ENCODE results near the gene AKNAD1.
A peak's percentile ranks its signal among the peaks of the same experiment; 100 is the strongest.

AKNAD1 gene

DNA sequence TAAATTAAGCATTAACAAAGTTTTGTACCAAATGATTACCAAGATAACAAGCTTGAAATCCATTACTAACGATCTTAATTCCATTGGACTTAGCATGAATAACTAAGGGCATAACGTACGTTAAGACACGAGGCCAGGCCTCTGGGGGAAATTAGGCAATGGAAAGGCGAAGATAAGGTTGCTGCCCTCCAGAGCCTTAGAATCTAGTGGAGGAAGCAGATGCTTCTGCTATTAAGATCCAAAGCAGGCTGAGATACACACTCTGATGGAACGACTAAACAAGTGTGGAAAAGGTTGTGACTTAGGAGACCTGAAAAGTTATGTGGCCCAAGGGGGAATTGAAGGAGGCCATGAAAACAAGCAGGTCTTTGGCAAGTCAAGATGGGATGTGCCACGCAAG, 6.0 kb downstream of the AKNAD1 start:
- H3K27ac Mint-ChIP-seq, result no peak overlapping the region
- H3K27me3 Mint-ChIP-seq, result peaks cover 18% of the 10 kb centered on the region
- H3K4me1 Mint-ChIP-seq, result peaks cover 7% of the 10 kb centered on the region
- no peak for ATAC-seq
- DNase-seq, result no peak
- H3K9me3 Mint-ChIP-seq, result no peaks in the 10 kb centered on the region
- H3K4me3 Mint-ChIP-seq, result no peak overlapping the region

DNA sequence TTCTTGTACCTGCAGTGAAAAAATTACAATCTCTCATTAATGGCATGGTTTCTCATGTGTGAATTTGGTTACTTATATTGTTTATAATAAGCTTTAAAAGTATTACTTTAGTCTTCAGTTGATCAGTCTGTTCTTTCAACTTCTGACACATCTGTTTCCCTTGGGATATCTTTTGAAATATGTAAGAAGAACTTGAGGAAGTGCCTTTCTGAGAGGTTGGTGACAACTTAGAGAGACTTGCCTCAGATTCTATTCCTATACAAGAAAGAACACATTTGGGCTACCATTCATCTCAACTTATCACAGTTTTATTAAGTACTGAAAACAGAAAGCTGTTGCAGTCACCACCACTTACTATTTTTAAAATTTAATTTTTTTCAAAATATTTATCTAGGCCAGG, 8.1 kb downstream of the AKNAD1 start:
- Mint-ChIP-seq H3K4me1 (peaks cover 7% of the 10 kb centered on the region), H3K9me3 (no peaks in the 10 kb centered on the region), H3K27me3 (peaks cover 7% of the 10 kb centered on the region), H3K27ac (no peak overlapping the region), H3K4me3 (no peak overlapping the region)
- no peak for DNase-seq
- ATAC-seq, result no peak

DNA sequence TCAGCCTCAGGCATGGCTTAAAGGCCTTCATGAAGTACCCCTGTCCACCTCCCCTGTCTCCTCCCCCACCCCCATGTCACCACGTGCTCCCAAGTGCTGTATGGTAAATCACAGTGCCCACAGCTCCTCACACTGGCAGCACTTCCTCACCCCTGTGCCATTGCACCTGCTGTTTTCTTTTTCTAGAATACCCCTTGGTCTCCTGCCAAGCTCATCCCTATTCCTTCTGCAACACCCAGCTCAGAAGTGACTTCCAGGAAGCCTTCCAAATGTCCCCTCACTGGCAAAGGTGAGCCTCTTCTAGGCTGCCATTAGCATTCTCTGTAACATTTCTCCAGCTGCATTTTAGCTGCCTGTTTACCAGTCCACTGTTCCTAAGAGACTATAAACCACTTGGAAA, 9.4 kb downstream of the AKNAD1 start:
- ATAC-seq (no peak), DNase-seq (no peak)
- peak overlapping the region in 1 of 2 donors; percentile 76 for H3K27ac Mint-ChIP-seq
- peaks cover 4% of the 10 kb centered on the region for H3K4me1 Mint-ChIP-seq
- peaks cover 4% of the 10 kb centered on the region for H3K27me3 Mint-ChIP-seq
- H3K9me3 Mint-ChIP-seq, result no peaks in the 10 kb centered on the region
- no peak overlapping the region for H3K4me3 Mint-ChIP-seq

DNA sequence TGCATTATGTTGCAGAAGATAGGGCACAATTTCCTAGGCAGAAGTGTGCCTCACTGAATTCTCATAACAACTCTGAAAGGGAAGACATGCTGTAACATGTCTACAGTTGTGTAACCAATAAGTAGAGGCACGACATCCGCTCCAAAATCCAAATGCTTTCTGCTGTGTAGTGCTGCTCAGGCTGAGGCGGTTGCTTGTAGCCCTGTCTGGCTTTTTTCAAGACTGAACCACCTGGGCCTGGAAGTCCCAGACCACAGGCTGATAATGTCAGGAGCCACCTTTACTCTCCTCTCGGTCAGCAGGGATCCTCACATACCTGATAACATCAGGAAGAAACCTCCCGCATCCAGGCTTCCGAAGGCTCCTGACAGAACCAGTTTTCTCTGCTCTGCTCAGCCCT, 10.9 kb downstream of the AKNAD1 start:
- Mint-ChIP-seq H3K27me3 (no peaks in the 10 kb centered on the region), H3K9me3 (no peaks in the 10 kb centered on the region), H3K4me1 (no peaks in the 10 kb centered on the region), H3K27ac (no peak overlapping the region), H3K4me3 (no peak overlapping the region)
- DNase-seq (no peak), ATAC-seq (no peak)

DNA sequence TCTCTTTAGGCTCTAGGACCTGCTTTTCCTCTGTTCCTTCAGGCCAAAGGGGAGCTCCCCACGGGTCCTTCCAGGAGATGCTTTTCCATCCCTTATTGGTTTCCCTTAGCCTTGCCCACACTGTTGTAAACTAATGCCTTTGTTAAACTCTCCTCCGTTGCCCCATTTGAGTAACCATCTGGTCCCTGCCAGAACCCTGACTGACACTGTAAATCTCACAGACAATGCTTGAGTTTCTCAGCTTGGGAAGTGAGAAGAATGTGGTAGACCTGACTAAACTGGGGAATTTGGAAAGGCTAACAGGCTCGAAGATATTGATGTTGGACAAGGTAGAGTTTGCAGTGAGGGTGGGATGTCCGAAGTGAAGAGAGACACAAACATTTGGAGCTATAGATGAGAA, 11.4 kb downstream of the AKNAD1 start:
- H3K9me3 Mint-ChIP-seq, result no peaks in the 10 kb centered on the region
- H3K4me1 Mint-ChIP-seq, result no peaks in the 10 kb centered on the region
- no peak for DNase-seq
- ATAC-seq, result no peak
- H3K27me3 Mint-ChIP-seq, result no peaks in the 10 kb centered on the region
- no peak overlapping the region for H3K27ac Mint-ChIP-seq
- H3K4me3 Mint-ChIP-seq, result no peak overlapping the region

DNA sequence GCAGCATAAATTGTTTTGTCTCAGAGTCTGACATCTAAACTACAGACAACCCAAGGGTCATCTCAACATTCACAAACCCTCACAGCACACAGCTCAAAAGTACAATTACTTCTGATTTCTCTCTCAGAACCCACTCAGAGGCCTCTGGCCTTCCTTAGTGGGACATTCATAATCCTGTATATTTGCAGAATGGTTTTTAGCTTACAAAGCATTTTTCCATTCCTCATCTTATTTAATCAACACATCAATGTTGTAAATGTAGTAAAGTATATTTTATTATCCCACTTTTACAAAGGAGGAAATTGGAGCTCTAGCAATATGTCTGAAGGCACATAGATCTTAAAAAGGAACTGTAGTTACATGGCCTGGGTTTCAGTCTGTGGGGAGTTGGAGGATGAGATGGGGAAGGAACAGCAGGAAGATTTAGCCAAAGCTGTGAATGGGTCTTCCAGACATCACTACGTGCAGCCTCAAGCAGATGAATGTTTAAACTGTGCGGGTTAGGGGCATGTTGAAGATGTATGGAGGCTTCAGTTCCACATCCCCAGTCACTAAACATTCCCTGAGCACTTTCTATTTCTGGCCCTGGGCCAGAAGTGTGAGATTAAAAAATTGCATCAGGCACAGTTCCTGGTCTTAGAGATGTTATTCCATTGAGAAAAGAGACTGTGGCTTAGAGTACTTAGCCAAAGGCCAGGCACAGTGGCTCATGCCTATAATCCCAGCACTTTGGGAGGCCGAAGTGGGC, 13.3 kb downstream of the AKNAD1 start:
- H3K27me3 Mint-ChIP-seq, result no peaks in the 10 kb centered on the region
- ATAC-seq, result no peak
- no peak for DNase-seq
- H3K4me3 Mint-ChIP-seq, result no peak overlapping the region
- no peaks in the 10 kb centered on the region for H3K4me1 Mint-ChIP-seq
- H3K9me3 Mint-ChIP-seq, result no peaks in the 10 kb centered on the region
- H3K27ac Mint-ChIP-seq, result no peak overlapping the region

DNA sequence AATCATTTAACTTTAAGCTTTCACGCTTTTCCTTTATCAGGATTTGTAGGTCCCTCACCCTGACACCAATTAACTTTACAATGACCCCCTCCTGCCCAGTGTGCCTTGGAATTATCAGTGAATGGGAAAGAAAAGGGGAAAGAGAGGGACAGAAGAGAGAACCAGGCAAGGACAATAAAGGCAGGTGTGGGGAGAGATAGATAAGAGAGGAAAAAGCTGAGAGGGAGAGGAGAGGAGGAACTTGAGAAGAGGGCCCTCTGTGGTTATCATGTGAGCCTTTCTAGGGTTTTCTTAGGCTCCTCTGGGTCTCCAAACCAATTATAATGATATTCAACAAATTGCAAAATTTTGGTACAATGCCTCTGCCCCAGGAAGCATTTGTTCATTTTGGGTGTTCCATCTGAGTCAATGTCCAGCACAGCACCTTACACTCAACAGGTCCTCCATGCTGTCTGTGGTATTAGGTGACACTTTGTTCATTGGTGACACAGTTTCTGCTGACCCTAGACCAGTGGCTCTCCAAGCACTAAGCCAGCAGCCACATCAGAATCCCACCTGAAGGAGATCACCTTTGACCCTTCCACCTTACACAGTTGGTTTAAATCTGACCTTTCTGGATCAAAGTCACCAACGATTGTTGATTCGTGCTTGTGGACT, 14.2 kb downstream of the AKNAD1 start:
- no peak overlapping the region for H3K27ac Mint-ChIP-seq
- no peak for DNase-seq

DNA sequence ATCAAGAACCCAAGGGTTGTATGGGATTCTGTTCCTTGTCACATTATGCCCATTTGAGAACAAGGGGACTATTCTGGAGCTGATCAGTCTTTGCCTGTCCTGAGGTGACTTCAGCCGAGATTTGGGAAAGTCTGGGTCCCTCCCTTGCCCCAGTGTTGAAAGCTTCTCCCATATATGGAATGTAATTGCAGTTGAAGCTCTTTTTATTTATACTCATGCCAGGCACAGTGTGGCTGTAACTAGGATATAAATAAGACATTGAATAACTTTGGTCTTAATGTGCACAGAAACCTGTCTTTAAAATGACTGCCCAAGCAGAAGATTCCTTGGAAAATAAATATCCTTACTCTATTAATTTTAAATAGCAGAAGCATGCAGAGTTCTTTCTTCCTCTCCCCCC, 15.2 kb downstream of the AKNAD1 start:
- Mint-ChIP-seq H3K4me3 (no peak overlapping the region), H3K27me3 (no peaks in the 10 kb centered on the region), H3K9me3 (no peaks in the 10 kb centered on the region), H3K27ac (no peak overlapping the region), H3K4me1 (no peaks in the 10 kb centered on the region)
- DNase-seq, result no peak
- ATAC-seq, result no peak

More for the DNA sequence above, 14.2 kb downstream of the AKNAD1 start:
- Mint-ChIP-seq H3K27me3 (no peaks in the 10 kb centered on the region), H3K4me1 (no peaks in the 10 kb centered on the region), H3K4me3 (no peak overlapping the region), H3K9me3 (no peaks in the 10 kb centered on the region)
- ATAC-seq, result no peak

DNA sequence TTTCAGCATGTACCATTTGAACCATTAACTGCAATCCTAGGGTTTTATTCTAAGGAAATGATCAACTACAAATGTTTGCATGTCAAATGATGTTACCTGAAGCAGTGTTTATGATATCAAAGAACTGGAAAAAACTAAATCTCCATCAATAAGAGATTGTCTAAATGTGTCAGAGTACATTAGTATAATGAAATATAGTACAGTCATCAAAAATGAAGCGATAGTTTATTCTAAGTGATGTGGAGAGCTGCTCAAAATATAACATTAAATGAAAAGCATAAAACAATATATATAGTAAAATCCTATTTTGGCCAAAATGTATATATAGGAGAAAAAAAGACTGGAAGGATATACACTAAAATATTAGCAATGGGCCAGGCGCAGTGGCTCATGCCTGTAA, 24.0 kb downstream of the AKNAD1 start:
- H3K27me3 Mint-ChIP-seq, result peaks cover 7% of the 10 kb centered on the region
- ATAC-seq, result no peak

DNA sequence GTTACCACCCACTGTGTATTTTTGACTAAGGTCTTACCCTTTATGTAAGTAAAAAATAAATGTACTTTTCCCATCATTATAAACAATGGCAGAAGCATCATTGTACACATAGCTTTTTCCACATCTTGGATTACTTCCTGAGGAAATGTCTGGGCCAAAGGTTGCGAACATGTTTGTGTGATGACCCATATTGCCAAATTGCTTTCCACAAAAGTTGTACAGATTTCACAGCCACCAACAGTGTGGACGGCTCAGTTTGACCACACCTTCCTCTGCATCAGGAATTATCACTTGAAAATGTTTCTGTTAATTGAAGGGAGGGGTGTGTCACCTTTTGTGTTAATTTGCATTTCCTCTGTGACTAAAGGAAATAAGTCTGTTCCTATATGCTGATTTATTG, 25.7 kb downstream of the AKNAD1 start:
- H3K9me3 Mint-ChIP-seq, result no peaks in the 10 kb centered on the region
- H3K27ac Mint-ChIP-seq, result no peak overlapping the region
- H3K27me3 Mint-ChIP-seq, result peaks cover 4% of the 10 kb centered on the region
- ATAC-seq (no peak), DNase-seq (no peak)
- no peak overlapping the region for H3K4me3 Mint-ChIP-seq
- no peaks in the 10 kb centered on the region for H3K4me1 Mint-ChIP-seq

More for the DNA sequence above, 24.0 kb downstream of the AKNAD1 start:
- Mint-ChIP-seq H3K27ac (no peak overlapping the region), H3K4me3 (no peak overlapping the region), H3K9me3 (no peaks in the 10 kb centered on the region), H3K4me1 (no peaks in the 10 kb centered on the region)
- no peak for DNase-seq

DNA sequence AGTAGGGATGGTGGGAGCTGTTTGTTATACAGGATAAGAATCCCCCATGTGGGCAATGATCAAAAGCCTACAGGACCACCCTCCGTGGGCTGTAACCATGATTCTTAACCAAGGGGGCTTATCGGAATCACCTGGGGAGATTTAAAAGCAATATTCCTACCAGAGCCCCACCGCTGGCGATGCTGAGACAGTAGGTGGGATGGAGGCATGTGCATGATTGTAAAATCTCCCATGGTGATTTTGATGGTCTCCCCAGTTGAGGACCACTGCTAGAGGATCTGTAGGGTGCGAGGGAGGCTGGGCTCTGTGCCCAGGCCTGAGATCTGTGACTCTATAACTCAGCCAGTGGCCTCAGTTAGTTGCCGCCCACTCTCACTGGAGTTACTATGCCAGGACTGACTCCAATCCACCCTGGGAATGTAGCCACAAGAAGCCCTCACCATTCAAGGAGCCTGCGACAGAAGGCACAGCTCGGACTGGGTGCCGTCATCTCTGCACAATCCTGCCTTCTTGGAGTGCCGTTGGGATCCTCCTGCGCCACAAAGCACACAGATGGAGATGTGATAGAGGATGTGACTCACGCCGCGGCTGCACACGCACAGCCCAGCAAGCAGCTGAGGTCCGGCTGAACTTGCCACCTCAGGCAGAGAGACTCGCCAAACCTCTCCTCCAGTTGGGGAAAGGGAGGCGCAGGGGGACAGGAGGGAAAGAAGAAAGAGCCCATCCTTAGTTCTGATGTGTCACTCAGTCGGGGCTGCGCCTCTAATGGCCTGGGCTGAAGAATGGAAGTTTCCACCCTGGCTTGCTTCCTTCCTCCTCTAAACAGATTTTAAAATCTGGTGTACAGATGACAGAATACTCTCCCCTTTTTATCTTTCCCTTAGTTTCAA, 26.5 kb downstream of the AKNAD1 start:
- H3K9me3 Mint-ChIP-seq, result no peaks in the 10 kb centered on the region
- no peak overlapping the region for H3K4me3 Mint-ChIP-seq
- no peak for DNase-seq
- ATAC-seq, result peak; percentile 28
- H3K27me3 Mint-ChIP-seq, result no peaks in the 10 kb centered on the region
- H3K4me1 Mint-ChIP-seq, result no peaks in the 10 kb centered on the region
- no peak overlapping the region for H3K27ac Mint-ChIP-seq

DNA sequence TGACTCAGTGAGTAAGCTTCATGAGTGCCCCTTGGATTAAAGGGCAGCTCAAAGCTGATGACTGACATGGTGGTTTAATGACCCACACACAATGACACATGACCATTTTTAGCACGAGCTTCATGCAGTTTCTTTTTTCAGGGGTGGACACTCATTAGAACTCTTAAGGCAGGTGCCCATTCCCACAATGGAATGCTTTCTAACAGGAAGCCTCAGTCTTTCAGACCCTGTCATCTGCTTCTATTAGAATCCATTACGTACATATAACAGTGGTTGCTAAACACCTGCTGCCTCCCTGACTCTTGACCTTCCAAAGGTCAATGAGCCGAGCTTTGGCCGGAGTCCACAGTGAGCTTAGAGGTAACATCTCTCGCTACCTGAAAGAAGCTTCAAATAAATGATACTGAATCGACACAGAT, 27.4 kb downstream of the AKNAD1 start:
- DNase-seq (no peak), ATAC-seq (no peak)
- Mint-ChIP-seq H3K27ac (no peak overlapping the region), H3K9me3 (no peaks in the 10 kb centered on the region), H3K4me3 (no peak overlapping the region), H3K4me1 (no peaks in the 10 kb centered on the region), H3K27me3 (no peaks in the 10 kb centered on the region)

DNA sequence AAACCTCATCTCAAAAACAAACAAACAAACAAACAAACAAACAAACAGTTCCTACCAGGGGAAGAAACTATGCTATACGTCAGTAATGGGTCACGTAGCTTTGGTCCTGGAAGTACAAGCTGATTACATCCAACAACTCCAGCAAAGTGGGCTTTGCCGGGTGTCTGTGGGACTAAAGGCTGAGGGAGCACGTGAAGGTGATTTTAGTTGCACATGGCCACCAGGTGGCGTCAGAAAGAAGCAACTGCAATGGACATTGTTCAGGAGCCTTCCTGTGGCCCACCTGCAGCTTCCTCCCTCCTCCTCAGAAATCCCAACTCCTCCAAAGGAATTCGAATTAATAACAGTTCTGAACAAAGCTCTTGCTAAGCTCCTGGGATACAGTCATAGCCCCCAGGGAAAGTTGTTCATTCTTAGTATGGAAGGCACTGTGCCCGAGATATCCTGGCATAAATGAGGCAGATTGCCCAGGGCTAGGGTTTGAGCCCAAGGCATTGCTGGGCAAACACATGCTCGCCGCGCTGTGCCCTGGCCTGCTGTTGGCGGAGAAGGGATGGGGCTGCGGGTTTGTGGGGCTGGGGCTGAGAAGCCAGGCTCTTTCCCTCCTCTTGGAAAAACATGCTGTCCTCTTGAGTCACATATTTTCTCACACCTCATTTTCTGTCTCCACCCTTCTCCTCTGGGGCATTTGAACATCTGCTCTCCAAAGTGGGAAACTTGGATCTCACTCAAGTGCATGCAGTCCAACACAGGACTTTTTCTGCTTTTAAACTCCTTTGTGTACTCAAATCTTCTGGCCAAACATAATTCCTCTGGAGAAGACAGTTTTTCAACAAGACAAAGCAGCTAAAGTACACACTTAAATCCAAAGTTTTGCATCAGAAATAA, 28.6 kb downstream of the AKNAD1 start:
- Mint-ChIP-seq H3K4me1 (no peaks in the 10 kb centered on the region), H3K27me3 (no peaks in the 10 kb centered on the region), H3K27ac (no peak overlapping the region), H3K4me3 (no peak overlapping the region), H3K9me3 (no peaks in the 10 kb centered on the region)
- peak; percentile 63 for DNase-seq
- ATAC-seq, result peak; percentile 76

DNA sequence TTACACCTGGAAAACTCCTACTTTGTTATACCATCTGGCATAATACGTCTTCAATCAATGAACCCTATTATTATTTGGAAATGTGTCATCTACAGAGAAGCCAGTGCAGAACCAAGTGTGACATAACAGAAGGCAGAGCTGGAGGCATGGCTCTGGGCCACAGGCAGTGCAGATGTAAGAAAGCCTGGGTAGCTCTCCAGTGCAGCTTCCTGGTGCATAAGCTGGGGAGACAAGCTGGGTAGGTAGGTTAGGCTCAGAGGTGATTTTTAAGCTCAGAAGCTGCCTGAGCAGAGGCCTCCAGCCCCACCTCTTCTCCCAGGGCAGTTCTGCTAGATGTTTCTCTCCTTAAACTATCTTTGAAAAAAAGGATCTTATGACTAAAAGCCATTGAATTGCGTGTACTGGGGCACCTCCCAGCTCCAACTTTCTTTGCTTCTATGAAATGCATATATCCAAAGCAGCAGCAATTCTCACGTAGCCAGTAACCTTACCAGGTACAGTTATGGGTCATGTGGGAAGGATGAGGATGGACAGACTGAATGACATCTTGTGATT, 30.7 kb downstream of the AKNAD1 start:
- H3K9me3 Mint-ChIP-seq, result no peaks in the 10 kb centered on the region
- peaks cover 11% of the 10 kb centered on the region for H3K27me3 Mint-ChIP-seq
- DNase-seq (no peak), ATAC-seq (no peak)
- H3K27ac Mint-ChIP-seq, result no peak overlapping the region
- no peaks in the 10 kb centered on the region for H3K4me1 Mint-ChIP-seq
- H3K4me3 Mint-ChIP-seq, result no peak overlapping the region

DNA sequence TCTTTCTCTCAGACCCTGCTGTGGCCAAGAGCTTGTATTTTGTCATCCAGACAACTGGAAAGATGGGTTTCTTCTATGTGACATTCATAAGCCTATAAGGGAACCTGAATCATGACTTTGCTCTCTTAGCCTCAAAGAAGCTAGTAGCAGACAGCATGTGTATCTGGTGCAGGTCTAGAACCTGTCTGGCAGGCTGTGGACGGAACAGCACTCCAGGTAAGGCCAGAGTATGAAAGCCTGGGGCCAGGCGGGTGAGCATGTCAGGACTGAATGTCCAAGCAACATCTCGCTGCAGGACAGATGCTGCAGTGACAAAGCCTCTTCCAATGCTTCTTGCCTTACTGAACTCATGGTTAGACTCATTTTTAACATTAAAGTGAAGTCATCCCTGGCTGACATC, 32.8 kb downstream of the AKNAD1 start:
- DNase-seq, result no peak
- no peak overlapping the region for H3K4me3 Mint-ChIP-seq
- no peaks in the 10 kb centered on the region for H3K9me3 Mint-ChIP-seq
- H3K27ac Mint-ChIP-seq, result no peak overlapping the region
- peaks cover 11% of the 10 kb centered on the region for H3K27me3 Mint-ChIP-seq
- ATAC-seq, result no peak
- H3K4me1 Mint-ChIP-seq, result no peaks in the 10 kb centered on the region
